GM12878 (cell line): Measurements from ENCODE around the gene PAPOLG. TPM values are rescaled to one million over a fixed set of nuclear protein-coding genes. Genes with fewer than 3 reads are reported as not detected.

Source experiments
- ATAC-seq: fragments of 200-7000 bp; cut with Tn5 transposase; 3 replicates; pipeline ENCODE4 v1.9.1; 2020; ENCODE audit warnings: mild to moderate bottlenecking, moderate library complexity
- BruUV-seq: library from RNA; stranded (reverse); fragments of 400-500 nt; replicated peaks from 2 replicates; lab custom pipeline; 2021; lab: Mats Ljungman, UMichigan
- CTCF ChIA-PET: fragments of 300-600 bp; sonication (Branson Sonifier 250); formaldehyde crosslinking; extraction: SDS; loops from one replicate; lab custom pipeline; 2021; ENCODE audit warnings: inconsistent platforms; lab: Yijun Ruan, JAX
- POLR2A ChIA-PET: fragments of 350-600 bp; formaldehyde crosslinking; extraction: SDS; loops from one replicate; lab custom pipeline; 2021; ENCODE audit warnings: inconsistent platforms; lab: Charles Lee
- RAD21 ChIA-PET: fragments of 300-600 bp; sonication (Branson Sonifier 250); formaldehyde crosslinking; loops from one replicate; lab custom pipeline; 2023; ENCODE audit warnings: antibody characterized with exemption; ENCODE audit not compliant: unreplicated experiment; lab: Charles Lee
- SMC1A ChIA-PET: fragments of 300-600 bp; sonication (Branson Sonifier 250); formaldehyde crosslinking; loops from one replicate; lab custom pipeline; 2023; ENCODE audit not compliant: unreplicated experiment, uncharacterized antibody; lab: Charles Lee
- DNase-seq: peaks from one replicate; pipeline ENCODE4 v3.0.0-alpha.2; 2011; ENCODE audit warnings: low read depth, low spot score
- FAIRE-seq: peaks from 3 replicates; lab custom pipeline; 2011; peaks lifted over from hg19 to GRCh38; lab: Jason Lieb, UNC
- H2AFZ ChIP-seq: 2 replicates; pipeline ENCODE4 v1.6.0; 2011; ENCODE audit warnings: low read depth, low read length, control low read depth; ENCODE audit not compliant: control insufficient read depth
- H3K27ac ChIP-seq: 2 replicates; pipeline ENCODE4 v1.5.1; 2011; ENCODE audit warnings: control low read depth; ENCODE audit not compliant: control insufficient read depth, insufficient read depth
- H3K27me3 ChIP-seq, 2 experiments: replicated peaks in 1 of 2; 2 replicates each; pipeline versions ENCODE4 v1.6.0 to v1.6.1; 2011; ENCODE audit warnings: low read length in 1 of 2; ENCODE audit not compliant: control insufficient read depth in 2 of 2, insufficient read depth in 2 of 2
- H3K36me3 ChIP-seq, 2 experiments: 2 replicates each; pipeline ENCODE4 v1.5.1; 2011; ENCODE audit warnings: low read length in 1 of 2; ENCODE audit not compliant: control insufficient read depth in 2 of 2, insufficient read depth in 2 of 2
- H3K4me1 ChIP-seq: 2 replicates; pipeline ENCODE4 v1.6.1; 2011; ENCODE audit warnings: mild to moderate bottlenecking, low read length, moderate library complexity, mixed read lengths; ENCODE audit not compliant: control insufficient read depth, insufficient read depth
- H3K4me2 ChIP-seq: 2 replicates; pipeline ENCODE4 v1.6.0; 2011; ENCODE audit warnings: control low read depth; ENCODE audit not compliant: control insufficient read depth, insufficient read depth
- H3K4me3 ChIP-seq: fragments of 200-600 bp; sonication (generic); 2 replicates; pipeline ENCODE4 v1.5.1; 2016
- H3K79me2 ChIP-seq: 2 replicates; pipeline ENCODE4 v1.6.0; 2011; ENCODE audit warnings: low read length; ENCODE audit not compliant: control insufficient read depth, insufficient read depth
- H3K9ac ChIP-seq: 2 replicates; pipeline ENCODE4 v1.8.0; 2011; ENCODE audit warnings: low read length, control low read depth, mixed read lengths; ENCODE audit not compliant: control insufficient read depth, insufficient read depth
- H3K9me3 ChIP-seq: replicated peaks from 3 replicates; pipeline ENCODE4 v1.5.1; 2011; ENCODE audit warnings: mild to moderate bottlenecking, low read length; ENCODE audit not compliant: control insufficient read depth, insufficient read depth
- H4K20me1 ChIP-seq: 2 replicates; pipeline ENCODE4 v1.6.0; 2011; ENCODE audit not compliant: control insufficient read depth, insufficient read depth
- BMI1 ChIP-seq: fragments of 450-650 bp; IDR thresholded peaks from 2 replicates; pipeline ENCODE4 v1.6.1; 2016; ENCODE audit warnings: mild to moderate bottlenecking, moderate library complexity, borderline replicate concordance
- JUND ChIP-seq: IDR thresholded peaks from 2 replicates; pipeline ENCODE4 v1.6.1; 2012; ENCODE audit warnings: low read depth, mild to moderate bottlenecking, low read length, improper control_type of control experiment, moderate library complexity
- MEF2A ChIP-seq: IDR thresholded peaks from 2 replicates; pipeline ENCODE4 v1.6.1; 2011; ENCODE audit warnings: low read depth, mild to moderate bottlenecking, low read length, moderate library complexity; ENCODE audit not compliant: insufficient read depth
- NFYB ChIP-seq: IDR thresholded peaks from 2 replicates; pipeline ENCODE4 v1.6.1; 2011; ENCODE audit warnings: low read depth, mild to moderate bottlenecking, low read length, improper control_type of control experiment, moderate library complexity; ENCODE audit not compliant: insufficient read depth
- RUNX3 ChIP-seq: IDR thresholded peaks from 2 replicates; pipeline ENCODE4 v1.6.1; 2012; ENCODE audit warnings: low read length, inconsistent platforms
- ZNF687 ChIP-seq: fragments of 450-650 bp; IDR thresholded peaks from 2 replicates; pipeline ENCODE4 v1.6.1; 2017; ENCODE audit warnings: mild to moderate bottlenecking, moderate library complexity
- WGBS: methylation state at CpG from one replicate; pipeline ENCODE4 v1.1.6; 2016; ENCODE audit warnings: low lambda C conversion rate; ENCODE audit not compliant: insufficient replicate concordance, insufficient coverage; ENCODE audit errors: missing lambda C conversion rate; 5-methylcytosine and 5-hydroxymethylcytosine counted together
- in situ Hi-C: fragments of 300-500 bp; cut with MboI; formaldehyde crosslinking; loops from 9 replicates; pipeline ENCODE4 v1.14.3; 2018; ENCODE audit warnings: mixed read lengths
- intact Hi-C: fragments of 100-400 bp; cut with micrococcal nuclease; formaldehyde crosslinking; loops from one replicate; pipeline ENCODE4 v1.14.2; 2022; ENCODE audit not compliant: unreplicated experiment
- polyA plus RNA-seq, 11 experiments: library from polyadenylated mRNA; depleted of rRNA in 4 of 11; unstranded in 6 of 11; stranded (reverse) in 5 of 11; fragments of >200 nt; fragmentation: Nextera tagmentation in 4 of 11; fragmentation: Illumina TruSeq in 1 of 11; extraction: Ambion mirVana in 4 of 11; extraction: Trizol in 1 of 11; gene quantifications; 1 replicate in 1 of 11; 2 replicates in 10 of 11; pipeline versions ENCODE4 v1.2.1 to v1.2.3, GENCODE V29; 2011 to 2016; ENCODE audit warnings: inconsistent platforms in 2 of 11, missing spikeins in 2 of 11, low read depth in 1 of 11
- total RNA-seq, 4 experiments: library from RNA; depleted of rRNA in 3 of 4; stranded (reverse); fragments of >200 nt in 3 of 4; fragmentation: Illumina TruSeq in 1 of 4; extraction: Trizol in 1 of 4; gene quantifications; 2 replicates each; pipeline versions ENCODE4 v1.2.1 to v1.2.3, GENCODE V29; 2013 to 2021

Gene PAPOLG
- total and polyA plus RNA-seq, 10 of the 15 experiments (the other 5 are each of a cell fraction or from before 2014, with no cell fraction given) = 4.2 to 15.8 (median 10.7) TPM

GRCh38 chr2:60821587-60822302 lies 65.7 kb downstream of the PAPOLG start:
- H3K4me2 ChIP-seq = no peak overlapping the region
- ChIA-PET SMC1A (interaction anchor here (0.7 to 6.8 kb wide), 14 partner anchors 8 to 178 kb away, joined by 3 to 69 read pairs (median 4); partner anchors contain the start of gene REL), POLR2A (interaction anchor here (0.9 to 1.2 kb wide), 3 partner anchors 14 to 65 kb away, joined by 3 read pairs; no protein-coding TSS in a partner anchor), CTCF (interaction anchor here (1.0 to 1.9 kb wide), 3 partner anchors 60 to 176 kb away, joined by 4 to 15 read pairs (median 4); partner anchors contain the start of gene REL), RAD21 (interaction anchor here (0.9 to 1.5 kb wide), 8 partner anchors 9 to 177 kb away, joined by 3 to 6 read pairs (median 4); partner anchors contain the start of gene REL)
- H4K20me1 ChIP-seq = no peaks in the 10 kb centered on the region
- no peak overlapping the region for H3K27ac ChIP-seq
- H3K9ac ChIP-seq = no peak overlapping the region
- in situ Hi-C loops (no loop called here), intact Hi-C loops (no loop called here)
- ATAC-seq = peak; percentile 45
- FAIRE-seq = no peak
- no peaks in the 10 kb centered on the region; the same call in 1 of the 2 replicates for H3K4me1 ChIP-seq
- TF ChIP-seq JUND = no peak
- TF ChIP-seq BMI1 = no peak
- peak; percentile 46; the same call in 1 of the 2 replicates for TF ChIP-seq RUNX3
- TF ChIP-seq ZNF687 = no peak
- TF ChIP-seq MEF2A = no peak
- TF ChIP-seq NFYB = no peak
- no peaks in the 10 kb centered on the region for H3K27me3 ChIP-seq
- no TSS peak for BruUV-seq
- no peaks in the 10 kb centered on the region for H3K9me3 ChIP-seq
- 50% methylated on average over 6 of the region's 6 CpGs for WGBS
- no peaks in the 10 kb centered on the region for H3K79me2 ChIP-seq
- no peak overlapping the region for H2AFZ ChIP-seq
- no peak overlapping the region for H3K4me3 ChIP-seq
- H3K36me3 ChIP-seq = no peaks in the 10 kb centered on the region
- no peak for DNase-seq
